ENCODE measurements around the gene RAD23A.

DNA sequence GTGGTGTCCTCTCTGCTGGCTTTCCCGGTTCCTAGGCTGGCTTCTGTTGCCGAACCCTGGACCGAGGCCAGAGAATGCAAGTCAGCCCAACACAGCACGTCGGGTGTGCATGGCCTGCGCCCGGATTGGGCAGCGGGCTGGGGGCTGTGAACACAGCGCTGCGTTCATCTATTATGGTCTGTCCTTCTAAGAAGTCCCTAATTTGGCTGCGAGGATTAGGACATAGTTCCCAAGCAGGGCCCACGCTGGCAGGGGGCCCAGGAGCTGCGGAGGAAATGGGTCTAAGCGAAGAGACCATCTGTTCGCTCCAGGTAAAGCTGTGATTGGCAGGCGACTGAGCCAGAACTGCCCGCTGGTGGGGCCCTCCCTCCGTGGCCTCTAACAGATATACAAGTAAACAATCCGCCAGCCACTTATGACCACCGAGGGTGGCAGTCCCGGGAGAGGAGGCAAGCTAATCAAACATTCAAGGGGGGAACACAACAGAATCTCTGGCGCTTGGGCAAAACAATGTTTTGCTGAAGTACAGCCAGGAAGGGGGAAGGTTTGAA lies 32.6 kb upstream of the RAD23A start:
- peak; percentile 30 to 55 (median 36) for TF ChIP-seq POLR2AphosphoS5 (IDR thresholded peaks at IDR 0.05)
- TF ChIP-seq, protein P1, sequence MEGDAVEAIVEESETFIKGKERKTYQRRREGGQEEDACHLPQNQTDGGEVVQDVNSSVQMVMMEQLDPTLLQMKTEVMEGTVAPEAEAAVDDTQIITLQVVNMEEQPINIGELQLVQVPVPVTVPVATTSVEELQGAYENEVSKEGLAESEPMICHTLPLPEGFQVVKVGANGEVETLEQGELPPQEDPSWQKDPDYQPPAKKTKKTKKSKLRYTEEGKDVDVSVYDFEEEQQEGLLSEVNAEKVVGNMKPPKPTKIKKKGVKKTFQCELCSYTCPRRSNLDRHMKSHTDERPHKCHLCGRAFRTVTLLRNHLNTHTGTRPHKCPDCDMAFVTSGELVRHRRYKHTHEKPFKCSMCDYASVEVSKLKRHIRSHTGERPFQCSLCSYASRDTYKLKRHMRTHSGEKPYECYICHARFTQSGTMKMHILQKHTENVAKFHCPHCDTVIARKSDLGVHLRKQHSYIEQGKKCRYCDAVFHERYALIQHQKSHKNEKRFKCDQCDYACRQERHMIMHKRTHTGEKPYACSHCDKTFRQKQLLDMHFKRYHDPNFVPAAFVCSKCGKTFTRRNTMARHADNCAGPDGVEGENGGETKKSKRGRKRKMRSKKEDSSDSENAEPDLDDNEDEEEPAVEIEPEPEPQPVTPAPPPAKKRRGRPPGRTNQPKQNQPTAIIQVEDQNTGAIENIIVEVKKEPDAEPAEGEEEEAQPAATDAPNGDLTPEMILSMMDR (IDR thresholded peaks at IDR 0.05), result no peak

Measured in breast epithelium (tissue), 3 donors.